ENCODE data around the gene ZNF407. TPM values are rescaled to one million over a fixed set of nuclear protein-coding genes. Genes with fewer than 3 reads are reported as not detected.

Gene ZNF407
- total and polyA plus RNA-seq, 4 donors: 1.9 to 16.5 (median 6.6) TPM

DNA sequence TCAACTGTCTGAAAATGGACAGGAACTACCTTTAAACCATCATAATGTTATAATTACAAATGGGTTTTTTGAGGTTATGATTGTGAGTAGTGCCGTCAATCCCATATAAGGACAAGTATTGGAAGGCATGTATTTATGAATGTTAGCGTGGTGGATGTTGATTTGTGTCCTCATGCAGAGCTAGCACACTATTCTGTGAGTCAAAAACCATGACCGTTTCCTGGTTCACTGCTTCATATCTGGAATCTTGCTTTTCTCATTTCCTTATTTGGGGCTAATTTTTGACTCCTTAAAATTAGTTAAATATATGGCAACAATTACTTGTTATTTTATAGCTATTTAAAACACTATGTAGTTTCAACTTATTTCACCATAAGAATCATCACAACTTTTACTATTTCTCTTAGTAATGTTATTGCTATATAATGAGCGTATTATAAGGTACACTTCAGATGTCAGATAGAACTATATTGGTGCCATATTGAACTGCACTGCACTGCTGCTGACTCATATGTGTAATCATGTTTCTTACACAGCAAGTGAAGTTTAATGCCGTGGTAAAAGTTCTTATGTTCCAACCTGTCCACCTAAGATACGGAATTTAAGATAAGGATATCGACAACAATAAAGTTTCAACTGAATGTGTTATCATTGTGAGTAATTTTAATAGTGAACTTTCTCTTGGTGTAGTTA, 418.5 kb downstream of the ZNF407 start:
- Histone ChIP-seq H3K4me3 (ENCODE audit: low read depth in 1 of 3, low read length in 3 of 3) (no peak overlapping the region), H3K4me1 (ENCODE audit: control insufficient read depth in 4 of 4, insufficient read depth in 4 of 4, low read length in 3 of 4) (no peaks in the 10 kb centered on the region), H3K27ac (ENCODE audit: low read depth in 1 of 2, low read length in 2 of 2) (no peak overlapping the region), H3K27me3 (ENCODE audit: control insufficient read depth in 4 of 4, insufficient read depth in 4 of 4, low read length in 3 of 4) (no peaks in the 10 kb centered on the region), H3K9ac (ENCODE audit: low read depth in 1 of 2, low read length in 2 of 2) (no peak overlapping the region), H3K36me3 (ENCODE audit: control insufficient read depth in 4 of 4, insufficient read depth in 3 of 4, low read depth in 1 of 4, low read length in 3 of 4) (no peaks in the 10 kb centered on the region), H3K9me3 (ENCODE audit: control insufficient read depth in 4 of 4, low read length in 3 of 4) (no peaks in the 10 kb centered on the region)
- no peak for DNase-seq (ENCODE audit: low spot score)
- 96% methylated on average over 7 of the region's 7 CpGs for WGBS
- TF ChIP-seq YY1 (IDR thresholded peaks at IDR 0.05) (no peak), EGR1 (IDR thresholded peaks at IDR 0.05; ENCODE audit: low read depth in 2 of 2) (no peak), GABPA (IDR thresholded peaks at IDR 0.05 in 1 of 2, conservative IDR thresholded peaks at IDR 0.05 in 1 of 2) (no peak), FOXA1 (IDR thresholded peaks at IDR 0.05) (no peak), HNF4A (conservative IDR thresholded peaks at IDR 0.05) (no peak), JUND (IDR thresholded peaks at IDR 0.05) (no peak), TAF1 (conservative IDR thresholded peaks at IDR 0.05) (no peak), RXRA (IDR thresholded peaks at IDR 0.05) (no peak)
- TF ChIP-seq, protein P1, sequence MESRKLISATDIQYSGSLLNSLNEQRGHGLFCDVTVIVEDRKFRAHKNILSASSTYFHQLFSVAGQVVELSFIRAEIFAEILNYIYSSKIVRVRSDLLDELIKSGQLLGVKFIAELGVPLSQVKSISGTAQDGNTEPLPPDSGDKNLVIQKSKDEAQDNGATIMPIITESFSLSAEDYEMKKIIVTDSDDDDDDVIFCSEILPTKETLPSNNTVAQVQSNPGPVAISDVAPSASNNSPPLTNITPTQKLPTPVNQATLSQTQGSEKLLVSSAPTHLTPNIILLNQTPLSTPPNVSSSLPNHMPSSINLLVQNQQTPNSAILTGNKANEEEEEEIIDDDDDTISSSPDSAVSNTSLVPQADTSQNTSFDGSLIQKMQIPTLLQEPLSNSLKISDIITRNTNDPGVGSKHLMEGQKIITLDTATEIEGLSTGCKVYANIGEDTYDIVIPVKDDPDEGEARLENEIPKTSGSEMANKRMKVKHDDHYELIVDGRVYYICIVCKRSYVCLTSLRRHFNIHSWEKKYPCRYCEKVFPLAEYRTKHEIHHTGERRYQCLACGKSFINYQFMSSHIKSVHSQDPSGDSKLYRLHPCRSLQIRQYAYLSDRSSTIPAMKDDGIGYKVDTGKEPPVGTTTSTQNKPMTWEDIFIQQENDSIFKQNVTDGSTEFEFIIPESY (IDR thresholded peaks at IDR 0.05): no peak
- TF ChIP-seq, protein P2, sequence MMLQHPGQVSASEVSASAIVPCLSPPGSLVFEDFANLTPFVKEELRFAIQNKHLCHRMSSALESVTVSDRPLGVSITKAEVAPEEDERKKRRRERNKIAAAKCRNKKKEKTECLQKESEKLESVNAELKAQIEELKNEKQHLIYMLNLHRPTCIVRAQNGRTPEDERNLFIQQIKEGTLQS (IDR thresholded peaks at IDR 0.05): no peak

DNA sequence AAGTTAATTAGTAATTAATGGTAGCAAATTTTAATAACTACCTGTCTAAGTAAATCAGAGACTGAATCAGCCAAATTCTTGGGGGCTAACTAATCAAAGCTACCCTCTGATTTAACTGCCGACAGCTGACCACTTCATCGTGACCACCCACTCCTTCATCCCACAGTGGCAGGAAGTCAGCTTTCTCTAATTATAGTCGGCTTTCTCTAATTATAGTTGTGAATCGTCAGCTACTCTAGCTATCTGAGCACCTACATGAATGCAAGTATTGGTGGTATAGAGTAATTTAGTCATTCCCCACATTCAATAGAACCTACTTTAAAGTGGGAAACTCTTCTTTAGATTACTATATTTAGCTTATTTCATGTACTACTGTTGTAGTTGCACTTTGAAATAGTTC, 425.8 kb downstream of the ZNF407 start:
- no peak for DNase-seq (ENCODE audit: low spot score)
- Histone ChIP-seq H3K4me1 (ENCODE audit: control insufficient read depth in 4 of 4, insufficient read depth in 4 of 4, low read length in 3 of 4) (no peaks in the 10 kb centered on the region), H3K4me3 (ENCODE audit: low read depth in 1 of 3, low read length in 3 of 3) (no peak overlapping the region), H3K36me3 (ENCODE audit: control insufficient read depth in 4 of 4, insufficient read depth in 3 of 4, low read depth in 1 of 4, low read length in 3 of 4) (no peaks in the 10 kb centered on the region), H3K9me3 (ENCODE audit: control insufficient read depth in 4 of 4, low read length in 3 of 4) (no peaks in the 10 kb centered on the region), H3K9ac (ENCODE audit: low read depth in 1 of 2, low read length in 2 of 2) (no peak overlapping the region), H3K27me3 (ENCODE audit: control insufficient read depth in 4 of 4, insufficient read depth in 4 of 4, low read length in 3 of 4) (no peaks in the 10 kb centered on the region), H3K27ac (ENCODE audit: low read depth in 1 of 2, low read length in 2 of 2) (no peak overlapping the region)
- TF ChIP-seq TAF1 (conservative IDR thresholded peaks at IDR 0.05): no peak
- no peak for TF ChIP-seq EGR1 (IDR thresholded peaks at IDR 0.05; ENCODE audit: low read depth in 2 of 2)
- TF ChIP-seq, protein P3, sequence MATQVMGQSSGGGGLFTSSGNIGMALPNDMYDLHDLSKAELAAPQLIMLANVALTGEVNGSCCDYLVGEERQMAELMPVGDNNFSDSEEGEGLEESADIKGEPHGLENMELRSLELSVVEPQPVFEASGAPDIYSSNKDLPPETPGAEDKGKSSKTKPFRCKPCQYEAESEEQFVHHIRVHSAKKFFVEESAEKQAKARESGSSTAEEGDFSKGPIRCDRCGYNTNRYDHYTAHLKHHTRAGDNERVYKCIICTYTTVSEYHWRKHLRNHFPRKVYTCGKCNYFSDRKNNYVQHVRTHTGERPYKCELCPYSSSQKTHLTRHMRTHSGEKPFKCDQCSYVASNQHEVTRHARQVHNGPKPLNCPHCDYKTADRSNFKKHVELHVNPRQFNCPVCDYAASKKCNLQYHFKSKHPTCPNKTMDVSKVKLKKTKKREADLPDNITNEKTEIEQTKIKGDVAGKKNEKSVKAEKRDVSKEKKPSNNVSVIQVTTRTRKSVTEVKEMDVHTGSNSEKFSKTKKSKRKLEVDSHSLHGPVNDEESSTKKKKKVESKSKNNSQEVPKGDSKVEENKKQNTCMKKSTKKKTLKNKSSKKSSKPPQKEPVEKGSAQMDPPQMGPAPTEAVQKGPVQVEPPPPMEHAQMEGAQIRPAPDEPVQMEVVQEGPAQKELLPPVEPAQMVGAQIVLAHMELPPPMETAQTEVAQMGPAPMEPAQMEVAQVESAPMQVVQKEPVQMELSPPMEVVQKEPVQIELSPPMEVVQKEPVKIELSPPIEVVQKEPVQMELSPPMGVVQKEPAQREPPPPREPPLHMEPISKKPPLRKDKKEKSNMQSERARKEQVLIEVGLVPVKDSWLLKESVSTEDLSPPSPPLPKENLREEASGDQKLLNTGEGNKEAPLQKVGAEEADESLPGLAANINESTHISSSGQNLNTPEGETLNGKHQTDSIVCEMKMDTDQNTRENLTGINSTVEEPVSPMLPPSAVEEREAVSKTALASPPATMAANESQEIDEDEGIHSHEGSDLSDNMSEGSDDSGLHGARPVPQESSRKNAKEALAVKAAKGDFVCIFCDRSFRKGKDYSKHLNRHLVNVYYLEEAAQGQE (IDR thresholded peaks at IDR 0.05): no peak
- no peak for TF ChIP-seq RXRA (IDR thresholded peaks at IDR 0.05)
- no peak for TF ChIP-seq JUND (IDR thresholded peaks at IDR 0.05)
- no peak for TF ChIP-seq YY1 (IDR thresholded peaks at IDR 0.05)
- TF ChIP-seq RAD21 (IDR thresholded peaks at IDR 0.05): no peak
- TF ChIP-seq, protein P4, sequence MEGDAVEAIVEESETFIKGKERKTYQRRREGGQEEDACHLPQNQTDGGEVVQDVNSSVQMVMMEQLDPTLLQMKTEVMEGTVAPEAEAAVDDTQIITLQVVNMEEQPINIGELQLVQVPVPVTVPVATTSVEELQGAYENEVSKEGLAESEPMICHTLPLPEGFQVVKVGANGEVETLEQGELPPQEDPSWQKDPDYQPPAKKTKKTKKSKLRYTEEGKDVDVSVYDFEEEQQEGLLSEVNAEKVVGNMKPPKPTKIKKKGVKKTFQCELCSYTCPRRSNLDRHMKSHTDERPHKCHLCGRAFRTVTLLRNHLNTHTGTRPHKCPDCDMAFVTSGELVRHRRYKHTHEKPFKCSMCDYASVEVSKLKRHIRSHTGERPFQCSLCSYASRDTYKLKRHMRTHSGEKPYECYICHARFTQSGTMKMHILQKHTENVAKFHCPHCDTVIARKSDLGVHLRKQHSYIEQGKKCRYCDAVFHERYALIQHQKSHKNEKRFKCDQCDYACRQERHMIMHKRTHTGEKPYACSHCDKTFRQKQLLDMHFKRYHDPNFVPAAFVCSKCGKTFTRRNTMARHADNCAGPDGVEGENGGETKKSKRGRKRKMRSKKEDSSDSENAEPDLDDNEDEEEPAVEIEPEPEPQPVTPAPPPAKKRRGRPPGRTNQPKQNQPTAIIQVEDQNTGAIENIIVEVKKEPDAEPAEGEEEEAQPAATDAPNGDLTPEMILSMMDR (IDR thresholded peaks at IDR 0.05; ENCODE audit: low read depth, low read length, missing input control): no peak
- TF ChIP-seq HNF4G (IDR thresholded peaks at IDR 0.05): no peak
- 86% methylated on average over 4 of the region's 4 CpGs for WGBS
